HG03025 (cell line): Measurements from ENCODE around the gene UBA6.
"Not testable (repeated sequence)": the region's sequence is repeated elsewhere in the genome, so short reads cannot be mapped to it uniquely, and the experiment has no call there.

Experiments used
- ATAC-seq: cut with Tn5 transposase; IDR thresholded peaks from one replicate; pipeline ENCODE4 v1.9.1; 2021; ENCODE audit warnings: mild to moderate bottlenecking, moderate library complexity; ENCODE audit not compliant: unreplicated experiment, low FRiP score

Gene UBA6

DNA sequence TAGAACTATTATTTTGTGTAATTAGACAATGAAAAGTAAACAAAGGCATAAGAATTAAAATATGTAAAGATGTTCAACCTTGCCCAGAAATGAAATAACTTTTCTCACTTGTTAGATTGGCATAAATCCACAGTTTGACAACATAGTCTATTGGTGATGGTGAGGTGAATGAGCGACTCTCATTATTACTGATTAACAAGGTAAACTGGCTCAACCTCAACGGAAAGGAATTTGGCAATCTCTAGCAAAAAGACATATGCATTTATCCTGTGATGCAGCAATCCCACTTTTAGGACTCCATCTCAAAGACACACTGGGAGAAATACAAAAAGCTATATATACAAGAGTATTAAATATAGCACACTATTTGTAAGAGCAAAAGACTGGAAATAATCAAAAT lies 22.3 kb downstream of the UBA6 start:
- ATAC-seq, result no peak

DNA sequence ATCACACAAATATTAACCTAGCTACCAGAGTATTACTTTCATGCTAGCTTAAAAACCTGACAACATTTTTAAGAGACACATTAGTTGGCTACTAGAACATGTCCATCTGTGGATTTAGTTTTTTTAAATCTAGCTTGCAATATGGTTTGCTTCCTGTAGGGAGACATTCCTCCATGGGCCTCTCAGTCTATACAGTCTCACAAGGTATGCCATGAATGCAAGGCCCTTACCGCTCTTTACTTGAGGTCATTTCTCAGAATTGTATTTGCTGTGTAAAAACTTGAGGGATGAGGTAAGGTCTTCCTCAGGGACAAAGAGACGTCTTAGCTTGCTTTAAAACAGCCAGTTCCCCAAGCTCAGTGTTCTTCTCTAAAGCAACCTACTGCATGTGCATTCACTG lies 26.9 kb downstream of the UBA6 start:
- ATAC-seq, result no peak

DNA sequence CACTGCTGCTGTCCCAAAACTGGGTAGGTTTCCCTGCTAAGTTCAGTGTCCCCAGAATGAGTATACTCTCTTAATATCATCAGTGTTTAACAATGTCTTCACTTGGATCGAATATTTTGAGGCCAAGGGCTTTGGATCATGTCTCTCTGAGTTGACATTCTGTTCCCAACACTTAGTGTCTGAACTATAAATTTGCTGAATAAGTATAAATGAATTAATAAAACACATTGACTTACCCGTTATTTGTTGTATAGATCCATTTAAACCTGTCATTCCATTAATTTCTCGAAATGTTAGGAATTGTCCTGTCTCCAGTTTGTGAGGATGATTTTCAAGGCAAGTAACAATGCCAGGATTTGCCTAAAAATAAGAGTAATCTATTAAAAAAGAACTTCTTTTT lies 32.6 kb downstream of the UBA6 start:
- no peak for ATAC-seq

DNA sequence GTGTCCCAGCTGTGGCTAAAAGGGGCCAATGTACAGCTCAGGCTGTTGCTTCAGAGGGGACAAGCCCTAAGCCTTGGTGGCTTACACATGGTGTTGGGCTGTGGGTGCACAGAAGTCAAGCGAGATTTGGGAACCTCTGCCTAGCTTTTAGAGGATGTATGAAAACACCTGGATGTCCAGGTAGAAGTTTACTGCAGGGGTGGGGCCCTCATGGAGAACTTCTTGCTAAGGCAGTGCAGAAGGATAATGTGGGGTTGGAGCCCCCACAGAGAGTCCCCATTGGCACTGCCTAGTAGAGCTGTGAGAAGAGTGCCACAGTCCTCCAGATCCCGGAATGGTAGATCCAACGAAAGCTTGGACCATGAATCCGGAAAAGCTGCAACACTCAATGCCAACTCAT lies 40.5 kb downstream of the UBA6 start:
- no peak for ATAC-seq

- ATAC-seq, result no peak
Measured at GRCh38 chr4:67659065-67659464, 41.9 kb downstream of the UBA6 start.

- no peak for ATAC-seq
Measured at GRCh38 chr4:67658302-67658701, 42.7 kb downstream of the UBA6 start.

DNA sequence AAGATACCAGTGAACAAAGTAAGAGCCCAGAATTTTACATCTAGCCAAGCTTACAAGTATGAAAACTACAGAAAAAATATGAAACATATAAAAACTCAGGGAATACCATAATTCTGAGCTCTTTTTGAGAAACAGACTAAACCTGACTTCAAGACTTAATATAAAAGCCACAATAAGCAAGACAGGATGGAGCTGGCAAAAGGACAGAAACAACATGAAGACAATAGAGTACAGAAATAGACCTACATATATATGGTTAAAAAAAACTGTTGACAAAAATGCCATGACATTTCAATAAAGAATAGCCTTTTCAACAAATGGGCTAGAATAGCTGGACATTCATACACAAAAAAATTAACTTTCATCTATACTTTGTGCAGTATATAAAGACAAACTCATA lies 49.4 kb downstream of the UBA6 start:
- no peak for ATAC-seq

- ATAC-seq, result no peak
Measured at GRCh38 chr4:67638136-67638535, 62.8 kb downstream of the UBA6 start.

DNA sequence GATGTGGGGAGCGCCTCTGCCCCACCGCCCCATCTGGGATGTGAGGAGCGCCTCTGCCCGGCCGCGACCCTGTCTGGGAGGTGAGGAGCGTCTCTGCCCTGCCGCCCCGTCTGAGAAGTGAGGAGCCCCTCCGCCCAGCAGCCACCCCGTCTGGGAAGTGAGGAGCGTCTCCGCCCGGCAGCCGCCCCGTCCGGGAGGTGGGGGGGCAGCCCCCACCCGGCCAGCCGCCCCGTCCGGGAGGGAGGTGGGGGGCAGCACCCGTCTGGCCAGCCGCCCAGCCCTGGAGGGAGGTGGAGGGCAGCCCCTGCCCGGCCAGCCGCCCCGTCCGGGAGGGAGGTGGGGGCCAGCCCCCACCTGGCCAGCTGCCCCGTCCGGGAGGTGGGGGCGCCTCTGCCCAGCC lies 64.0 kb downstream of the UBA6 start:
- not testable (repeated sequence) for ATAC-seq

DNA sequence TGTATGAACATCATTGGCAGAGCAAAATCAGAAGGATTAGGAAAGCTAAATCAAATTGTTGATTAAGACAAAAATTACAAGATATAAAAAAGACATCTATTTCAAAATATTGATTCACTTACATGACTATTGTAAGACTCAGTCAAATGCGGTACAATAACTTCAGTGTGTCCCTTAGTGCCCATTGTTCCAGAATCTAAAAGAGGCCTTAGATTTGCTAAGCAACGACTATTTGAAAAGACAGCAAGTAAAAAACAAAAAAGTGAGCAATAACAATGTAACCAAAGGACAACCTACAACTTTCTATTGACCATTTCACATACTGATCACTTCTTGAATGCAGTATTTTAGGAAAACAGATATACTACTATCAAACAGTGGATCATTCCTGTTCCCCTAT lies 65.6 kb downstream of the UBA6 start:
- no peak for ATAC-seq

DNA sequence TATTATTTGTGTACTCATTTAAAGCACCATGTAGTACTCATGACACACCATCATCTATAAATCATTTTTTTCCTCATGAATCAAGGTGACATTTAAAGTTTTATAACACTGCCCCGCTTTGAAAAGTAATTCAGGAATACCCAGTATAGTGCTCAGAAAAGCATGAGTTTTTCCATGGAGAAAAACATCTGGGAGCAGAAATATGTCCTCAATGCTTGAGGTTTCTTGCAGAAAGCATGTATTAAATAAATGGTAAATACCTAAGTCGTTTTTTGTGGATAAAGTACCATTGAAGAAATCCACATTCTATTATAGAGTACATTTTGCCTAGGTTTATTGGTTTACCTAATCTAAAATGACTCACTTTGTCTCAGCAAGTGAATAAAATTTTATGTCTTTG lies 66.2 kb downstream of the UBA6 start:
- no peak for ATAC-seq

GRCh38 chr4:67632492-67632891 lies 68.5 kb downstream of the UBA6 start:
- peak; percentile 85 for ATAC-seq

- no peak for ATAC-seq
Measured at GRCh38 chr4:67624939-67625338, 76.0 kb downstream of the UBA6 start.

DNA sequence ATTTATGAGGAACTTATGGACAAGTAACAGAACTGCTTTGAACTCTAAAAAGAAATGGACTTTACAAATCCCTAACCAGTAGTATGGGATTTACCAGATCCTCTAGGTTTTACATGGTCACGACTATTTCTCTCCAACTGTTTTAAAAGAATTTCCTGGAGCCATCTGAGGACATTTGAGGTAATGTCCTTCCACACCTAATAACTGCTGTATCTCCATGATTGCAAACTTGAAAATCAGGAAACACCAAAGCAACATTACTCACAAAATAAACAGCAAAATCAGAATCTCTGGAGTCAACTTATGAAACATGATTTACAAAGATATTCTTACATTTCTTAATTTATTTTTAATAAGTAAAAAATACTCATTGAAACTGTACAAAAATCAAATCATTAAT lies 84.5 kb downstream of the UBA6 start:
- no peak for ATAC-seq

DNA sequence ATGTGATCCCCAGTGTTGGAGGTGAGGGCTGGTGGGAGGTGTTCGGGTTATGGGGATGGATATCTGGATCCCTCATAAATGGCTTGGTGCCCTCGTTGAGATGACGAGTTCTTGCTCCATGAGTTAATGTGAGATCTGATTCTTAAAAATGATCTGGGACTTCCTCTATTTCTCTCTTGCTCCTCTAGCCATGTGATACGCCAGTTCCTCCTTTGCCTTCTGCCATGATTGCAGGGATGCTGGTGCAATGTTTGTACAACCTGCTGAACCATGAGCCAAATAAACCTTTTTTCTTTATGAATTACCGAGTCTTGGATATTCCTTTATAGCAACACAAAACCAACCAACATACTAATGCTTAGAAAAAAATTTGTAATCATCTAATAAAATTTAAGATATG lies 85.8 kb downstream of the UBA6 start:
- no peak for ATAC-seq

DNA sequence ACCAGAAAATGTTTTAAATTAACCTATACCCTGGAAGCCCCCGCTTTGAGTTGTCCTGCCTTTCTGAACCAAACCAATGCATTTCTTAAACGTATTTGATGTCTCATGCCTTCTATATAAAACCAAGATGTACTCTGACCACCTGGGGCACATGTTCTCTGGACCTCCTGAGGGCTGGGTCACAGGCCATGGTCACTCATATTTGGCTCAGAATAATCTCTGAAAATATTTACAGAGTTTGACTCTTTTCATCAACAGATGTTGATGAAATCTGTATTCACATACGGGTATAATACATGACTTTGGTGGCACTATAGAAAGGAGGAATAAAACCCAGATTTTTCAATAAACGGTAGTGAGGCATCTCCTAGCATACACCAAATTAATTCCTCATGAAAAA lies 86.8 kb downstream of the UBA6 start:
- no peak for ATAC-seq

GRCh38 chr4:67608027-67608426 lies 92.9 kb downstream of the UBA6 start:
- ATAC-seq, result no peak

- no peak for ATAC-seq
Measured at GRCh38 chr4:67604749-67605148, 96.2 kb downstream of the UBA6 start.

DNA sequence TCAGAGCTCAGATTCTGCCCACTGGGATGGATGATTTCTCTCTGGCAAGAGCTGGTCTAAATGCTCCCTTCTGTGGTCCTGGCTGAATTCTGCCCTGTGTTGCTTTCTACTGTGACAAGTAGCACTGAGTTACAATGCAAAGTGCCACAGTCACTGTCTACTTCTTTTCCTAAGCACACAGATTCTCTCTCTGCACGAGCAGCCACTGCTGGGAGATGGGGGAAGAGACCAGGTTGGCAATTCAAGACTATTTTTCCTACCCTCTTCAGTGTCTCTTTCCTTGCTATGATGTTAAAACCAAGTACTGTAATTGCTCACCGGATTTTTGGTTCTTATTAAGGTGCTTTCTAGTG lies 97.0 kb downstream of the UBA6 start:
- no peak for ATAC-seq

DNA sequence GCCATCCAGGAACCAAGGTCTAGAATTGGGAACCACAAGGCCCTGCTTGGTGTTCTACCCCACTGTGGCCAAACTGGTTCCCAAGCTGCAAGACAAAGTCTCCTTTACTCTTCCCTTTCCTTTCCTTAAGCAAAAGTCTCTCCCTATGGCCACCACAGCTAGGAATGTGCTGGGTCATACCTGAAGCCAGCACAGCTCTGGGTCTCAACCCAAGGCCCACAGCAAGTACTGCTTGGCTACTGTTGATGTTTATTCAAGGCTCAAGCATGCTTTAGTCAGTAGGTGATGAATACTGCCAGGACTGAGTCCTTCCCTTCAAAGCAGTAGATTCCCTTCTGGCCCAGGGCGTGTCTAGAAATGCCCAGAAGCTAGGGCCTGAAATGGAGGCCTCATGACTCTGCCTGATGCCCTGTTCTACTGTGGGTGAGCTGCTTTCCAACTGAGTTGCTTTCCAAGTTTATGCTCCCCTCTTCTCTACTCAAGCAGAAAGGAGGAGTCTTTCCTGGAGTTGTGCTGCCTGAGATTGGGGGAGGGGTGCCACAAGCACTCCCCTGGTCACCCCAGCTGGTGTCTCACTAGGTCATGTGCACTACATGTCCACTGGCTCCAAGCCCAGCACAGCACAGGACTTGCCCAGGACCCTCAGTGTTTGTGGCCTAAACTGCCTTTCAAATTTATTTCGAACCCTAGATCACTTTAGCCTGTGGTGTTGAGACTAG lies 97.5 kb downstream of the UBA6 start:
- ATAC-seq, result no peak

DNA sequence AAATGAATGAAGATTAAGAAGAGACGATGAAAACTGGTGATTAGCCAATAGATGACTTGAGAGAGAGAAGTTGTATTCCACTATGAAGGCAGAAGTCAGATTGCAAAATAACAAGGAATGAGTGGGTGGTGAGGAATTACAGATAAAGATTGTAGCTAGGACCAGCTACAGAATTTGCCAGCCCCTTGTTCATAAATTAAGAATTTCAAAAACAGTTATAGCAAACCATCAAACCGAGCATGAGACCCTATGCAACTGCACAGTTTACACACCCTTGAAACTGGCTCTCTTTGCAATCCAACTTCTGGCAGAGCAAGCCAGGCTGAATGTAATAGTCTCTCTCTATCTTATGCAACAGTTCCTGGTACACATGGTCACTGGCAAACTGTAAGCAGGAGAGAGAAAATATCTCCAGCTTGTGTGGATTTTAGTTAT lies 107.2 kb downstream of the UBA6 start:
- ATAC-seq, result no peak

GRCh38 chr4:67587156-67587555 lies 113.8 kb downstream of the UBA6 start:
- ATAC-seq, result no peak

DNA sequence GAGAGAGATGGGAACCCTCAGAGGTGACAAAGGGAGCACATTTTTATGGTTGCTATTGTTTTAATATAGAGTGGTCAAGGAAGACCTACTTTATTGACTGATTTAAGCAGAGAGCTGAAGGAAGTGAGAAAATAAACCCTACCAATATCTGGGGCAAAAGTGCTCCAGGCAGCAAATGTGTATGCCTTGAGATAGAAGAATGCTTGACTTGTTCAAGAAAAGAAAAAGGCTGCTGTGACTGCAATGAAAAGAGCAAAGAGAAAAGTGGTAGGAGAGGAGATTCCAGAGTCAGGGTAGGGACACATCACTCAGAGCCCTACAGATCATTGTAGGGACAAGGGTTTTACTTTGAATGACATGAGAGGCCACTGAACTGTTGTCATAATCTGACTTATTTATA lies 116.5 kb downstream of the UBA6 start:
- no peak for ATAC-seq
